ENCODE measurements around the gene CYSRT1.

CYSRT1 gene

DNA sequence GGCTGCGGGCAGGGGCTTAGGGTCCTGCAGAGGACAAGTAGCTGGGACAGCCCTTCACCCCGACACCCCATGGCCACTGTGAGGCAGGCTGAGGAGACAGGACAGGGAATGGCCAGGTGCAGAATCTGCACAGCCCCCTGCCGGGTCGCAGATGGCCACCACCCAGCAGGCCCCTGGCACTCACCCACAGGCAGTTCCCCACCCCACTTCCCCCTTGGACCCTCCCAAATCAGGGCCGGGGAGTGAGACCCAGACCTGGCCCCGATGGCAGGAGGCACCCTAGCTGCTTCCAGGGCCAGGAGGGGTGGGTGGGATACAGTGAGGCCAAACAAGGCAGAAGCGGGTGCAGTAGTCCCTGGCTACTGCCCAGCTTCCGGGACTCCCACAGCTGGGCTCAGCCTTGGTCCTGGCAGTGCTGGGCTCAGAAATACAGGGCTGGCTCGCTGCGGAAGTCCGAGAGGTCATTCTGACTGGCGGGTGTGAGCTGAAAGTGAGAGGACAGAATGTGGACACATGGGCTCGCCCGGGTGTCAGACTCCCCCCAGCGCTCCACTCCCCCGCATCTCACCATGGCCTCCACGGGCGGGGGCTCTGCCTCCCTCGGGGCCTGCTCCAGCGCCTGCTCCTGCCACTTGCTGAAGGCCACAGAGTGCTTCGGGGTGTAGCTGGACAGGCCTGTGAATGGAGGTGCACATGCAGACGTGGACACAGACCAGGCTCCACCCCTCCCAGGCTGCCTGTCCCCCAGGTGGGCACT is 33.1 kb upstream of the CYSRT1 start:
- DNase-seq (ENCODE audit: low read depth): no peak
- H3K4me3 ChIP-seq (ENCODE audit: low read length): no peak overlapping the region
- TF ChIP-seq, protein P1, sequence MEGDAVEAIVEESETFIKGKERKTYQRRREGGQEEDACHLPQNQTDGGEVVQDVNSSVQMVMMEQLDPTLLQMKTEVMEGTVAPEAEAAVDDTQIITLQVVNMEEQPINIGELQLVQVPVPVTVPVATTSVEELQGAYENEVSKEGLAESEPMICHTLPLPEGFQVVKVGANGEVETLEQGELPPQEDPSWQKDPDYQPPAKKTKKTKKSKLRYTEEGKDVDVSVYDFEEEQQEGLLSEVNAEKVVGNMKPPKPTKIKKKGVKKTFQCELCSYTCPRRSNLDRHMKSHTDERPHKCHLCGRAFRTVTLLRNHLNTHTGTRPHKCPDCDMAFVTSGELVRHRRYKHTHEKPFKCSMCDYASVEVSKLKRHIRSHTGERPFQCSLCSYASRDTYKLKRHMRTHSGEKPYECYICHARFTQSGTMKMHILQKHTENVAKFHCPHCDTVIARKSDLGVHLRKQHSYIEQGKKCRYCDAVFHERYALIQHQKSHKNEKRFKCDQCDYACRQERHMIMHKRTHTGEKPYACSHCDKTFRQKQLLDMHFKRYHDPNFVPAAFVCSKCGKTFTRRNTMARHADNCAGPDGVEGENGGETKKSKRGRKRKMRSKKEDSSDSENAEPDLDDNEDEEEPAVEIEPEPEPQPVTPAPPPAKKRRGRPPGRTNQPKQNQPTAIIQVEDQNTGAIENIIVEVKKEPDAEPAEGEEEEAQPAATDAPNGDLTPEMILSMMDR (conservative IDR thresholded peaks at IDR 0.05; ENCODE audit: low read length): no peak

DNA sequence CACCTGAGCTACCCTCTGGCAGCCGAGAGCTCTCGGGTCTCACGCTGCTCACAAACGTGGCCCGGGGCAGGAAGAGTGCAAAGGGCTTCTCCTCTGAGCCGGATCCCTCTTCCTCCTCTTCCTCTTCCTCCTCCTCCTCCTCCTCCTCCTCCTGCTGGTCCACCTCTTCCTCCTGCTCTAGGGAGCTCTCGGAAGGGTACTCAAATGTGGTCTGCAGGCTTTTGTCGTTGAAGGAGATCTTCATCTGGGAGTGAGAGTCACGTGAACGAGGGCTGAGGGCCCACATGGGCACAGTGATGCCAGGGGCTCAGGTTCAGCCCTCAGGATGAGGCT is 32.6 kb upstream of the CYSRT1 start:
- H3K4me3 ChIP-seq (ENCODE audit: low read length): no peak overlapping the region
- TF ChIP-seq, protein P1 (conservative IDR thresholded peaks at IDR 0.05; ENCODE audit: low read length): no peak
- no peak for DNase-seq (ENCODE audit: low read depth)

GRCh38 chr9:137192859-137193258 is 32.1 kb upstream of the CYSRT1 start:
- DNase-seq (ENCODE audit: low read depth): no peak
- TF ChIP-seq, protein P1 (conservative IDR thresholded peaks at IDR 0.05; ENCODE audit: low read length): no peak
- no peak overlapping the region for H3K4me3 ChIP-seq (ENCODE audit: low read length)

DNA sequence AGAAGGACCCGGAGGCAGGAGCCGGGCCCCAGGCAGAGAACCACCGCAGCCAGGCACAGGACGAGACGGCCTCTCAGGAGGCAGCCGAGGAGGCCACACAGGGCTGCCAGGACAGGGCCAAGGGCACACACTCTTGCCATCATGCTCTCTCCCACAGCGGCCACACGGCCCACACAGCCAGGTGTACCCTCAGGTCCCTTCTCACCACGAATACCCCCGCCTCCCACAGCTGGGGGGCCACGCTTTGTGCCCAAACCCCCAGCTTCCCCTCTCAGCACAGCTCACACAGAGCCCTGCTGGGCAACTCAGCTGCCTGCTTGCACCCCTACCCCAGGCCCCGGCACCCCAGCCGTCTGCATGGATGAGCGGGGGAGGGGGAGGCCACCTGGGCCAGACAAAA is 31.2 kb upstream of the CYSRT1 start:
- DNase-seq (ENCODE audit: low read depth): no peak
- H3K4me3 ChIP-seq (ENCODE audit: low read length): no peak overlapping the region
- TF ChIP-seq, protein P1 (conservative IDR thresholded peaks at IDR 0.05; ENCODE audit: low read length): no peak

DNA sequence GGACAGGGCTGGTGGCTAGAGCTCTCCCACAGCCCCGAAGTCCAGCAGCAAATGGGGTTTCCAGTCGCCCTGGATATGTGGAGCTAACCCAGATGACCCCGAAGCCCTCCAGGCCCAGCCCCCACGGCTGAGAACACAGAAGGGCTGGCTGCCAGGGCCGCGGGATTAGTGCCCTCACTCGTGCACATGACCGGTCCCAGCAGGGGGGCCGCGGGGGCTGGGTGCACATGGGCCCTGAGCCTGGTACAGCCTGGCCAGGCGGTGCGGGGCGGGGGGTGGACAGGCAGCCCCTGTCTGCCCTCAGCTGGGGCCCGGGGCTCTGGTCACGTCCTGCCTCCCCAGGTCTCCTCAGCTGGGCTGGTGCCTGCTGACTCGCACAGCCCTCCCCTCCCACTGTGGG is 30.6 kb upstream of the CYSRT1 start:
- TF ChIP-seq, protein P1 (conservative IDR thresholded peaks at IDR 0.05; ENCODE audit: low read length): no peak
- no peak for DNase-seq (ENCODE audit: low read depth)
- H3K4me3 ChIP-seq (ENCODE audit: low read length): no peak overlapping the region

- DNase-seq (ENCODE audit: low read depth): no peak
- TF ChIP-seq, protein P1 (conservative IDR thresholded peaks at IDR 0.05; ENCODE audit: low read length): no peak
- H3K4me3 ChIP-seq (ENCODE audit: low read length): no peak overlapping the region
Observed at GRCh38 chr9:137194909-137195308, 30.1 kb upstream of the CYSRT1 start.

- TF ChIP-seq, protein P1 (conservative IDR thresholded peaks at IDR 0.05; ENCODE audit: low read length): no peak
- H3K4me3 ChIP-seq (ENCODE audit: low read length): no peak overlapping the region
- DNase-seq (ENCODE audit: low read depth): no peak
Observed at GRCh38 chr9:137195525-137196220, 29.3 kb upstream of the CYSRT1 start.
